ENCODE measurements around the gene ADRA2C.

The ADRA2C gene

GRCh38 chr4:3807822-3808496 is 41.8 kb downstream of the ADRA2C start:
- TF ChIP-seq POU2F2 (IDR thresholded peaks at IDR 0.05; ENCODE audit: low read depth, low read length) (no peak), TAF1 (IDR thresholded peaks at IDR 0.05; ENCODE audit: low read depth, low read length) (no peak), SPI1 (IDR thresholded peaks at IDR 0.05; ENCODE audit: low read depth, low read length) (no peak)
- no peak for FAIRE-seq
- DNase-seq (ENCODE audit: insufficient read length, low spot score) = no peak

GRCh38 chr4:3808597-3808996 is 42.4 kb downstream of the ADRA2C start:
- no peak for DNase-seq (ENCODE audit: insufficient read length, low spot score)
- no peak for FAIRE-seq
- TF ChIP-seq TAF1 (IDR thresholded peaks at IDR 0.05; ENCODE audit: low read depth, low read length) = no peak
- TF ChIP-seq PAX5 (IDR thresholded peaks at IDR 0.05; ENCODE audit: insufficient read depth, low read length, severe bottlenecking) = no peak
- TF ChIP-seq POLR2AphosphoS5 (IDR thresholded peaks at IDR 0.05; ENCODE audit: low read depth, low read length) = no peak
- no peak for TF ChIP-seq POLR2A (IDR thresholded peaks at IDR 0.05; ENCODE audit: low read depth, low read length)
- TF ChIP-seq SPI1 (IDR thresholded peaks at IDR 0.05; ENCODE audit: low read depth, low read length) = no peak
- TF ChIP-seq POU2F2 (IDR thresholded peaks at IDR 0.05; ENCODE audit: low read depth, low read length) = no peak

- DNase-seq (ENCODE audit: insufficient read length, low spot score) = no peak
- FAIRE-seq = no peak
- no peak for TF ChIP-seq POLR2AphosphoS5 (IDR thresholded peaks at IDR 0.05; ENCODE audit: low read depth, low read length)
- no peak for TF ChIP-seq TAF1 (IDR thresholded peaks at IDR 0.05; ENCODE audit: low read depth, low read length)
- TF ChIP-seq POLR2A (IDR thresholded peaks at IDR 0.05; ENCODE audit: low read depth, low read length) = no peak
- no peak for TF ChIP-seq PAX5 (IDR thresholded peaks at IDR 0.05; ENCODE audit: insufficient read depth, low read length, severe bottlenecking)
- no peak for TF ChIP-seq SPI1 (IDR thresholded peaks at IDR 0.05; ENCODE audit: low read depth, low read length)
- no peak for TF ChIP-seq POU2F2 (IDR thresholded peaks at IDR 0.05; ENCODE audit: low read depth, low read length)
Measured at GRCh38 chr4:3809028-3809427, 42.8 kb downstream of the ADRA2C start.

- DNase-seq (ENCODE audit: insufficient read length, low spot score) = no peak
- TF ChIP-seq POLR2A (IDR thresholded peaks at IDR 0.05; ENCODE audit: low read depth, low read length) (no peak), POU2F2 (IDR thresholded peaks at IDR 0.05; ENCODE audit: low read depth, low read length) (no peak)
- FAIRE-seq = no peak
Measured at GRCh38 chr4:3809451-3810110, 43.4 kb downstream of the ADRA2C start.

GRCh38 chr4:3810111-3810680 is 44.0 kb downstream of the ADRA2C start:
- DNase-seq (ENCODE audit: insufficient read length, low spot score) (no peak), FAIRE-seq (no peak)
- no peak for TF ChIP-seq SPI1 (IDR thresholded peaks at IDR 0.05; ENCODE audit: low read depth, low read length)
- TF ChIP-seq PAX5 (IDR thresholded peaks at IDR 0.05; ENCODE audit: insufficient read depth, low read length, severe bottlenecking) = no peak
- no peak for TF ChIP-seq POLR2AphosphoS5 (IDR thresholded peaks at IDR 0.05; ENCODE audit: low read depth, low read length)
- no peak for TF ChIP-seq POLR2A (IDR thresholded peaks at IDR 0.05; ENCODE audit: low read depth, low read length)
- no peak for TF ChIP-seq POU2F2 (IDR thresholded peaks at IDR 0.05; ENCODE audit: low read depth, low read length)
- TF ChIP-seq TAF1 (IDR thresholded peaks at IDR 0.05; ENCODE audit: low read depth, low read length) = no peak

- FAIRE-seq (no peak), DNase-seq (ENCODE audit: insufficient read length, low spot score) (no peak)
- no peak for TF ChIP-seq POU2F2 (IDR thresholded peaks at IDR 0.05; ENCODE audit: low read depth, low read length)
- no peak for TF ChIP-seq TAF1 (IDR thresholded peaks at IDR 0.05; ENCODE audit: low read depth, low read length)
- no peak for TF ChIP-seq PAX5 (IDR thresholded peaks at IDR 0.05; ENCODE audit: insufficient read depth, low read length, severe bottlenecking)
- TF ChIP-seq POLR2A (IDR thresholded peaks at IDR 0.05; ENCODE audit: low read depth, low read length) = no peak
- no peak for TF ChIP-seq POLR2AphosphoS5 (IDR thresholded peaks at IDR 0.05; ENCODE audit: low read depth, low read length)
- TF ChIP-seq SPI1 (IDR thresholded peaks at IDR 0.05; ENCODE audit: low read depth, low read length) = no peak
Measured at GRCh38 chr4:3810796-3811485, 44.8 kb downstream of the ADRA2C start.

- TF ChIP-seq TAF1 (IDR thresholded peaks at IDR 0.05; ENCODE audit: low read depth, low read length) (no peak), POU2F2 (IDR thresholded peaks at IDR 0.05; ENCODE audit: low read depth, low read length) (no peak), SPI1 (IDR thresholded peaks at IDR 0.05; ENCODE audit: low read depth, low read length) (no peak), PAX5 (IDR thresholded peaks at IDR 0.05; ENCODE audit: insufficient read depth, low read length, severe bottlenecking) (no peak), POLR2AphosphoS5 (IDR thresholded peaks at IDR 0.05; ENCODE audit: low read depth, low read length) (no peak), POLR2A (IDR thresholded peaks at IDR 0.05; ENCODE audit: low read depth, low read length) (no peak)
- DNase-seq (ENCODE audit: insufficient read length, low spot score) = no peak
- no peak for FAIRE-seq
Measured at GRCh38 chr4:3811621-3812020, 45.4 kb downstream of the ADRA2C start.

- no peak for DNase-seq (ENCODE audit: insufficient read length, low spot score)
- no peak for FAIRE-seq
- TF ChIP-seq SPI1 (IDR thresholded peaks at IDR 0.05; ENCODE audit: low read depth, low read length) (no peak), TAF1 (IDR thresholded peaks at IDR 0.05; ENCODE audit: low read depth, low read length) (no peak), POLR2AphosphoS5 (IDR thresholded peaks at IDR 0.05; ENCODE audit: low read depth, low read length) (no peak), PAX5 (IDR thresholded peaks at IDR 0.05; ENCODE audit: insufficient read depth, low read length, severe bottlenecking) (no peak), POLR2A (IDR thresholded peaks at IDR 0.05; ENCODE audit: low read depth, low read length) (no peak), POU2F2 (IDR thresholded peaks at IDR 0.05; ENCODE audit: low read depth, low read length) (no peak)
Measured at GRCh38 chr4:3812211-3812934, 46.2 kb downstream of the ADRA2C start.
